ENCODE results near the gene ATAT1.
A peak's percentile ranks its signal among the peaks of the same experiment; 100 is the strongest.

Gene ATAT1

GRCh38 chr6:30681766-30682142 lies 55.1 kb downstream of the ATAT1 start:
- no peak for DNase-seq (ENCODE audit: low read depth)
- peak overlapping the region; percentile 90 for H3K4me3 ChIP-seq (ENCODE audit: low read depth, low read length)

GRCh38 chr6:30682143-30683117 lies 55.8 kb downstream of the ATAT1 start:
- DNase-seq (ENCODE audit: low read depth): peak; percentile 66
- peak overlapping the region; percentile 90 for H3K4me3 ChIP-seq (ENCODE audit: low read depth, low read length)

GRCh38 chr6:30683183-30683979 lies 56.7 kb downstream of the ATAT1 start:
- no peak for DNase-seq (ENCODE audit: low read depth)

GRCh38 chr6:30683980-30684338 lies 57.3 kb downstream of the ATAT1 start:
- H3K4me3 ChIP-seq (ENCODE audit: low read depth, low read length): peak overlapping the region; percentile 90
- no peak for DNase-seq (ENCODE audit: low read depth)

More at GRCh38 chr6:30683183-30683979, 56.7 kb downstream of the ATAT1 start:
- peak overlapping the region; percentile 90 for H3K4me3 ChIP-seq (ENCODE audit: low read depth, low read length)

GRCh38 chr6:30684386-30685156 lies 57.9 kb downstream of the ATAT1 start:
- peak overlapping the region; percentile 90 for H3K4me3 ChIP-seq (ENCODE audit: low read depth, low read length)
- DNase-seq (ENCODE audit: low read depth): no peak

GRCh38 chr6:30685157-30686008 lies 58.7 kb downstream of the ATAT1 start:
- peak overlapping the region; percentile 90 for H3K4me3 ChIP-seq (ENCODE audit: low read depth, low read length)
- DNase-seq (ENCODE audit: low read depth): no peak

GRCh38 chr6:30686009-30686907 lies 59.6 kb downstream of the ATAT1 start, which contains the start of gene PPP1R18:
Gene PPP1R18 (minus strand): TSS chr6:30686645. CDS start chr6:30686018, 627 bp downstream.
- DNase-seq (ENCODE audit: low read depth): no peak
- H3K4me3 ChIP-seq (ENCODE audit: low read depth, low read length): peak within 1 kb of the TSS; percentile 90

- H3K4me3 ChIP-seq (ENCODE audit: low read depth, low read length): peak overlapping the region; percentile 90
- peak; percentile 94 for DNase-seq (ENCODE audit: low read depth)
Observed at GRCh38 chr6:30686908-30687658, 60.4 kb downstream of the ATAT1 start.

- H3K4me3 ChIP-seq (ENCODE audit: low read depth, low read length): peak overlapping the region; percentile 90
- no peak for DNase-seq (ENCODE audit: low read depth)
Observed at GRCh38 chr6:30687659-30688431, 61.2 kb downstream of the ATAT1 start.

- no peak for DNase-seq (ENCODE audit: low read depth)
- H3K4me3 ChIP-seq (ENCODE audit: low read depth, low read length): peak overlapping the region; percentile 90
Observed at GRCh38 chr6:30688569-30688968, 61.9 kb downstream of the ATAT1 start.

GRCh38 chr6:30689022-30689865 lies 62.6 kb downstream of the ATAT1 start:
- no peak for DNase-seq (ENCODE audit: low read depth)
- no peak overlapping the region for H3K4me3 ChIP-seq (ENCODE audit: low read depth, low read length)

GRCh38 chr6:30689985-30690384 lies 63.3 kb downstream of the ATAT1 start:
- H3K4me3 ChIP-seq (ENCODE audit: low read depth, low read length): peak overlapping the region; percentile 78
- no peak for DNase-seq (ENCODE audit: low read depth)

- DNase-seq (ENCODE audit: low read depth): peak; percentile 44
- peak within 1 kb of the TSS; percentile 78 for H3K4me3 ChIP-seq (ENCODE audit: low read depth, low read length)
Observed at GRCh38 chr6:30690403-30691207, 63.9 kb downstream of the ATAT1 start, which contains the start of gene NRM. Gene NRM (minus strand): TSS chr6:30690984. CDS start chr6:30690974, 10 bp downstream.

- H3K4me3 ChIP-seq (ENCODE audit: low read depth, low read length): peak overlapping the region; percentile 78
- DNase-seq (ENCODE audit: low read depth): no peak
Observed at GRCh38 chr6:30691208-30691847, 64.7 kb downstream of the ATAT1 start.
